GM18499 (cell line): Measurements from ENCODE around the gene ABCA13.

Experiments used
- ATAC-seq: cut with Tn5 transposase; IDR thresholded peaks from one replicate; pipeline ENCODE4 v1.9.1; 2021; ENCODE audit warnings: moderate number of reproducible peaks; ENCODE audit not compliant: insufficient read depth, unreplicated experiment

The ABCA13 gene

GRCh38 chr7:48421357-48421756, 250.1 kb downstream of the ABCA13 start:
- ATAC-seq: no peak

- no peak for ATAC-seq
Measured at GRCh38 chr7:48424731-48425130, 253.5 kb downstream of the ABCA13 start.

DNA sequence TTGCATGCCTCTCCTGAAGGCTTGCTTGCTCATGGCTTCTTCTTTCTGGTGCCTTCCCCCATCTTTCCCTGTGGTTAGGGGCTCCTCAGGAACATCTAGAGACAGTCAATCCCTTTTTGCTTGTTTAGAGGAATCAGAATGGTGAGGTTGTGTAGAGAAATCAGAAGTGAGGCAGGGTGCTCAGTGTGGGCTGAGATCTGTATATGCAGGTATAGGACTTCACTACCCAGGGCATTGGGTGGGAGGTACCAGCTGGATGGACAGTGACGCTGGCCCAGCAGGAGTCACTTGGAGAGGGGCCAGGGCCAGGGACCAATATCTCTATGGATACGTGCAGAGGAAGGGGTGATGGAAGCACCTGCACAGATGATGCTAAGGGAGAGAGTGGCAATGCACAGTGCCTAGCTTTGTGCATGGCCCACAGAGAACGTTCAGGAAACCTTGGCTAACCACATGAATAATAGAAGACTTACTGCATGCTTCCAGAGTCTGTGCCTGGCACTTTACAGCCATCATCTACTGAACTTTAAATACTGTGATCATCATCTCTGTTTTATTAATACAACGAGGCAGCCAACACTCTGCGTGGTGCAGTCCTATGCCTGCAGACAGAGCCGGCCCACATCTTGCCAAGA, 255.2 kb downstream of the ABCA13 start:
- no peak for ATAC-seq

GRCh38 chr7:48426966-48427555, 255.8 kb downstream of the ABCA13 start:
- ATAC-seq: no peak

DNA sequence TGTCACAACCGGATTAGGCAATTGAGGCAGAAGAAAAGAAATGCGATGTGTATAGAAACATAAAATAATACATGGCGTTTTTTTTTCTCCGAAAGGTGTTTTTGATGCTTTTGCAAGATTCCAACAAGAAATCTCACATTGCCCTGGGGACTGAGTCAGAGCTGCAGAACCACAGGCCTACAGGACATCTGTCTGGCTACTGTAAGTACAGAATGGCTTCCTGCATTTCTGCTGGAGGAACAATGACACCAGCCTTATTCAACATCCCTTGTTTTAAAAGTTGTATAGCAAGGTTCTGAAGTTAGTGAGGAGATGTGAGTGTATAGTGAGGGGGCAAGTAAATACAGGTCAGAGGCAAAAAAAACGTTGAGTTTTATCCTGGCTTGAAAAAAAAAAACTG, 256.4 kb downstream of the ABCA13 start:
- no peak for ATAC-seq

GRCh38 chr7:48428091-48428684, 256.9 kb downstream of the ABCA13 start:
- no peak for ATAC-seq

DNA sequence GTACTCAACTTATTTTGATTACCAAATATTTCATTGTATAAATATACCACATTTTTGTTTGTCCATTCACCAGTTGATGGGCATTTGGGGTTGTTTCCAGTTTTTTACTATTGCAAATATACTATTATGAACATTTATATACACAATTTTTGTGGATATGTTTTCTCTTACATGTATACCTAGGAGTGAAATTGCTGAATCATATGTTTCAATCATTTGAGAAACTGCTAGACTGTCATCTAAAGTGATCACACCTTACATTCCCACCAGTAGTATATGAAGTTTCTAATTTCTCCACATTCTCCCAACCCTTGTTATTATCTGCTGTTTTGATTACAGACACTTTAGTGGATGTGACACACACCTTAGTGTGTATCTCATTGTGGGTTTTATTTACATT, 257.9 kb downstream of the ABCA13 start:
- no peak for ATAC-seq

DNA sequence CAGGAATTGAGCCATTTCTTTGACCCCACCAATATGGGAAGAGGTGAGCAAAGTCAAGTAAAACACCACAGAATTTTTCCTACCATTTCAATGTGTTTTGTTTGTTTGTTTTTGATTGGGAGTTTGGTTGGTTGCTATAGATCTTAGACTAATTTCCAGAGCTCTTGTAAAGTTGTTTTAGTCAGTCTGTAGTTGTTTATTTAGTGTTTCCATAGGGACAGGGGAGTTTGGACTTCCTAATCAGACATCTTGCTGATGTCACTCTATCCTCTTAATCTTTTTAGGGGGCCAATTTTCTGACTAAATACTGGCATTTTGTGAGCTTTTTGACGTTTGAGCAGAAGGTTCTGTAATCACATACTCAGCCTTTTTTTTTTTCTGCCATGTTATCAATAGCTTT, 266.9 kb downstream of the ABCA13 start:
- no peak for ATAC-seq

GRCh38 chr7:48441848-48442492, 270.7 kb downstream of the ABCA13 start:
- no peak for ATAC-seq

DNA sequence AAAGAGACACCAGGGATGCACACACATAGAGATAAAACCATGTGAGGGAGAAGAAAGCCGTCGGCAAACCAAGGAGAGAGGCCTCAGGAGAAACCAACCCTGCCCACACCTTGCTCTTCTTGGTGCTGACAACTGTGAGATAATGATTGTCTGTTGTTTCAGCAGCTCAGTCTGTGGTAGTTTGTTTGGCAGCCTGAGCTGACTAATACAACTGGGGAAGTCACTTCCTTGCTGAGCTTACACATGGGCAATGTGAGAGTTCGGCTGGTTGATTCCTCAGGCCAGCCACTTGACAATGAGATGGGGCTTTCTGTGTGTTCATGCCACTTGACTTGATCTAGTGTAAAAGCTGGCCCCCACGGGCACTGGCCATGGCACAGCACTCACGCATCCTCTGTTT, 271.8 kb downstream of the ABCA13 start:
- no peak for ATAC-seq

DNA sequence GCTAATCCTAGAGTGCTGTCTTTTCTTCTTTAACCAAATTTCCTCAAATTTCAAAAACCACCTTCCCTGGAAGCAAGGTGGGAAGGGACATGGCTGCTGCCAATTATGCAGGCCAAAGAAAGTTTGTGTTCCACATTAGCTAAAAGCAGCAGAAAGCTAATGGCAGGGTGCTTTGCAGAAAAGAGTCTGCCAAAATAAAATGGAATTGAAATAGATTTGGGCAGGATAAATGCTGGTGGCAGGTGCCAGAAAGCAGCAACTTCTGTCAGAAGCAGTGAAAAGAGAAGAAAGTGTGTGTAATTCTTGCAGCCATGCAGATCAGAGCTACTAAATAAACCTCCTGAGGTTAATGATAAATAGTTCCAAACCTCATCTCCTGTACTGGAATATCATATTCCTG, 275.5 kb downstream of the ABCA13 start:
- ATAC-seq: no peak

DNA sequence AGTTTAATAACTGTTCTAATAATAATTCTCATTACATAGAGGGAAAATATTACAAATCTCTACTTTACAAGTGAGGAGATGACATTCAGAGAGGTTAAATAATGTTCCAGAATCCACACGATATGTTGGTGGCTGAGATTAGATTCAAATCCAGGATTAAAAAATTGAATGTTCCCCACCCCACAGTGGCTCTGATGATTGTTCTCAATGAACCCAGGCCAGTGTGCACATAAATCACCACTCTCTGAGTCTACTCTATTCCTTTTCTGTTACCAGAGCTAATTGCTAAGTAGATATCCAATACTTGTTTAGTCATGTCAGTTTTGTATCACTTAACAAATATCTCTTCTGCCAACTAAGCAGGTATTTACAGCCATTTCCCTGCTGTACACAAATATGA, 281.0 kb downstream of the ABCA13 start:
- no peak for ATAC-seq

- ATAC-seq: no peak
Measured at GRCh38 chr7:48454750-48455192, 283.5 kb downstream of the ABCA13 start.

GRCh38 chr7:48455363-48455762, 284.1 kb downstream of the ABCA13 start:
- no peak for ATAC-seq

DNA sequence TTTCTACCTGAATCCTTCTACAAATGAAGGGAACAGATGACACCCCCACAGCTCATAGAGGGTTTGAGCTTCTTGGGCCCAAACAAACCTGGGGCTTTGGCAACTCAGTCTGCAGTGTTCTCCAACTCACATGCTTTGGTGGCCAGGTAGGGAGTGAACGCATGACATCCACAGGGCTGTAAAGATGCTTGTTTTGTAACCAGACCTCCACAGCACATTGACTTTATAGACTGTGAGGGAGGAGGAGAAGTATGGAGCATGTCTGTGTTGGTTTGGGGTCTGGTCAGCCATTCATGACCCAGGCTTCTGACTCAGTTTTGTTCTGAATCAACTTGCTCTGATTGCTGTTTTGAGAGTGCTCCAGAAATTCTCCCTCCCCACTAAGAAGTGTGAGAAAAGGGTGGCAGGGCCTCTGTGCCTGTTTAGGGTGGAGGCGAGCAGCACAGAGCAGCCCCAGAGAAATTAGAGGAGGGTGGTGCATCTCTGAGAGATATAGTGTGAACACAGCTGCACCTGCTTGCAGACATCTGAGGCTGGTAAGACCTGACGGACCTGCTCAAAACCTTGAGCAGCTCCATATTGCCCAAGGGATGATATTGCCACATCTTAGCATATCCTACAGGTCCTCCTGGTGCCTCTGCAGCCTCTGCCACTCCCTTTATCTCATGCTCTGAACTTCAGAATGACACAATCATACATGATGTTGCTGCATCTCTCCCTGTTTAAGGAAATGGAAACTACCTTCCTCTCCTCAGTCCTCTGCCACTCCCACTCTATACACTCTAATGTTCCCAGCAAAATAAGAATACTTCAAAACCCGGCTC, 287.7 kb downstream of the ABCA13 start:
- no peak for ATAC-seq

- ATAC-seq: no peak
Measured at GRCh38 chr7:48466713-48467112, 295.5 kb downstream of the ABCA13 start.

GRCh38 chr7:48471196-48471595, 299.9 kb downstream of the ABCA13 start:
- ATAC-seq: no peak

DNA sequence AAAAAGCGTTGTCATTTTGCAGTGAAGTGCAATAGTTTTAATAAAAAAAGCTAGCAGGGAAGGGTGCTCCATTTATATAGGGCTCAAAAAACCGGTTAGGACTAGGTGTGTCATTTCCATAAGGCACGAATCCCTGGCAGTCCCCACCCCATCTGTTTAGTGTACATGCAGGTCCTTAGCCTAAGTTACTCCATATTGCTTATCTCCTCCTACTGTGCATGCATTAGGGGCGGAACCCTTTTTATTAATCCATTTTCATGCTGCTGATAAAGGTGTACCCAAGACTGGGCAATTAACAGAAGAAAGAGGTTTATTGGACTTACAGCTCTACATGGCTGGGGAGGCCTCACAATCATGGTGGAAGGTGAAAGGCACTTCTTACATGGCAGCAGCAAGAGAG, 301.4 kb downstream of the ABCA13 start:
- no peak for ATAC-seq

- no peak for ATAC-seq
Measured at GRCh38 chr7:48473205-48473865, 302.1 kb downstream of the ABCA13 start.

GRCh38 chr7:48481235-48481634, 310.0 kb downstream of the ABCA13 start:
- no peak for ATAC-seq
